Activated CD8-positive, alpha-beta memory T cell treated with anti-CD3 and anti-CD28 coated beads for 1 hour (primary cell): ENCODE measurements around the gene PSMD3.

Source experiments
- DNase-seq, 2 donors: peaks; one replicate each; pipeline ENCODE4 v3.0.0-alpha.2; 2020; ENCODE audit warnings: low read depth in 1 of 2; ENCODE audit errors: extremely low read depth in 1 of 2

PSMD3 gene

DNA sequence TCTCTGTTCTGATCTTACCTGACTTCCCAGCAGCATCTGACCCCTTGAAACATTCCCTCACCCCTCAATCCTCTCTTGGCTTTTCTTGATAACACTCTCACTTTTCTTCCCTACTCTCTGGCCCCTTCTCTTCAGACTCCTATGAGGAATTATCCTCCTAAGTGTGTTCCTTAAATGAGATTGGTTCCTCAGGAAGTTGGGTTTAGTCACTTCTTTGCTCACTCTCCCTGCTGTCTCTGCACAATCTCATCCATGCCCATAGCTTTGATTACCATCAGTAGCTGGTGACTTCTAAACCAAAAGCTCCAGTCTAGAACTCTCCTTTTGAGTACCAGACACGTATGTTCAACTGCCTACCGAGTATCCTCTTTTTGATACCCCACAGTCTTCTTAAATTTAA lies 60.6 kb downstream of the PSMD3 start:
- no peak for DNase-seq
